Lower lobe of right lung (tissue), 2 donors: ENCODE measurements around the gene DLGAP1. TPM values are rescaled to one million over a fixed set of nuclear protein-coding genes. Genes with fewer than 3 reads are reported as not detected.

Source experiments
- ATAC-seq, 2 donors: fragments of 200-7000 bp; cut with Tn5 transposase; one replicate each; pipeline ENCODE4 v1.9.1; 2020 to 2022; ENCODE audit warnings: mild to moderate bottlenecking in 2 of 2, moderate library complexity in 2 of 2
- DNase-seq: peaks from one replicate; pipeline ENCODE4 v3.0.0-alpha.2; 2020
- H3K27ac ChIP-seq: fragments of 200-600 bp; one replicate; pipeline ENCODE4 v1.8.0; 2022
- H3K27me3 ChIP-seq: fragments of 200-600 bp; one replicate; pipeline ENCODE4 v1.8.0; 2022; ENCODE audit warnings: low read depth
- H3K36me3 ChIP-seq: fragments of 200-600 bp; one replicate; pipeline ENCODE4 v1.8.0; 2022; ENCODE audit warnings: mild to moderate bottlenecking
- H3K4me1 ChIP-seq: fragments of 200-600 bp; one replicate; pipeline ENCODE4 v1.8.0; 2022
- H3K4me3 ChIP-seq: fragments of 200-600 bp; one replicate; pipeline ENCODE4 v1.8.0; 2022; ENCODE audit warnings: mild to moderate bottlenecking
- H3K9me3 ChIP-seq: fragments of 200-600 bp; one replicate; pipeline ENCODE4 v1.8.0; 2022
- CTCF ChIP-seq: fragments of 200-600 bp; IDR thresholded peaks from one replicate; pipeline ENCODE4 v1.8.0; 2022; ENCODE audit warnings: antibody characterized with exemption, mild to moderate bottlenecking
- intact Hi-C: fragments of 100-400 bp; cut with DNase I; formaldehyde crosslinking; loops from one replicate; pipeline ENCODE4 v1.11.0; 2022
- total RNA-seq: library from RNA; stranded (reverse); fragmentation: NEBNext Ultra II Directional; extraction: Animal tissue kit (Norgen Biotek cat#: 25700); gene quantifications from one replicate; pipeline ENCODE4 v1.2.1, GENCODE V29; 2021
- donor health status: DM: no; HTN: yes; CAD: no; lungs with severe emphysema.

Gene DLGAP1
- total RNA-seq, 1 donor from 2014 or later: 3.8 TPM

- no peaks in the 10 kb centered on the region for H3K9me3 ChIP-seq
- no peak overlapping the region for H3K27ac ChIP-seq
- no peak overlapping the region for H3K4me3 ChIP-seq
- intact Hi-C loops: no loop called here
- no peaks in the 10 kb centered on the region for H3K27me3 ChIP-seq
- no peak for TF ChIP-seq CTCF
- ATAC-seq: no peak
- peaks cover 11% of the 10 kb centered on the region for H3K4me1 ChIP-seq
- no peaks in the 10 kb centered on the region for H3K36me3 ChIP-seq
- no peak for DNase-seq
Measured at GRCh38 chr18:3885209-3885792, 569.8 kb downstream of the DLGAP1 start.

- H3K4me1 ChIP-seq: peaks cover 16% of the 10 kb centered on the region
- no peak for TF ChIP-seq CTCF
- no peaks in the 10 kb centered on the region for H3K27me3 ChIP-seq
- ATAC-seq (peak; percentile 12 to 41), DNase-seq (no peak)
- H3K27ac ChIP-seq: no peak overlapping the region
- H3K9me3 ChIP-seq: no peaks in the 10 kb centered on the region
- H3K4me3 ChIP-seq: no peak overlapping the region
- intact Hi-C loops: loop anchor here (10.0 kb wide), 1 partner anchor 55 kb away; no protein-coding TSS in a partner anchor
- H3K36me3 ChIP-seq: no peaks in the 10 kb centered on the region
Measured at GRCh38 chr18:3879836-3880120, 575.3 kb downstream of the DLGAP1 start.

- no peaks in the 10 kb centered on the region for H3K9me3 ChIP-seq
- intact Hi-C loops: loop anchor here (10.0 kb wide), 1 partner anchor 54 kb away; no protein-coding TSS in a partner anchor
- H3K4me1 ChIP-seq: peaks cover 16% of the 10 kb centered on the region
- DNase-seq (no peak), ATAC-seq (peak in 1 of 2 donors; percentile 36)
- H3K4me3 ChIP-seq: no peak overlapping the region
- H3K27ac ChIP-seq: no peak overlapping the region
- TF ChIP-seq CTCF: no peak
- H3K36me3 ChIP-seq: no peaks in the 10 kb centered on the region
- H3K27me3 ChIP-seq: no peaks in the 10 kb centered on the region
Measured at GRCh38 chr18:3879114-3879835, 575.8 kb downstream of the DLGAP1 start.

GRCh38 chr18:3878401-3878800 lies 576.7 kb downstream of the DLGAP1 start:
- DNase-seq: no peak
- peak in 1 of 2 donors; percentile 31 for ATAC-seq
- no peak for TF ChIP-seq CTCF
- Histone ChIP-seq H3K36me3 (no peaks in the 10 kb centered on the region), H3K27ac (no peak overlapping the region), H3K4me3 (no peak overlapping the region), H3K27me3 (no peaks in the 10 kb centered on the region), H3K4me1 (peaks cover 16% of the 10 kb centered on the region), H3K9me3 (no peaks in the 10 kb centered on the region)
- intact Hi-C loops: loop anchor here (10.0 kb wide), 1 partner anchor 54 kb away; no protein-coding TSS in a partner anchor

- Histone ChIP-seq H3K27me3 (no peaks in the 10 kb centered on the region), H3K9me3 (no peaks in the 10 kb centered on the region), H3K36me3 (no peaks in the 10 kb centered on the region), H3K27ac (no peak overlapping the region), H3K4me1 (peaks cover 16% of the 10 kb centered on the region), H3K4me3 (no peak overlapping the region)
- DNase-seq: no peak
- peak; percentile 52 to 69 for ATAC-seq
- no peak for TF ChIP-seq CTCF
- intact Hi-C loops: loop anchor here (10.0 kb wide), 1 partner anchor 53 kb away; no protein-coding TSS in a partner anchor
Measured at GRCh38 chr18:3877678-3878077, 577.4 kb downstream of the DLGAP1 start.
